Epithelial cell of esophagus (primary cell): Measurements from ENCODE around the gene LRRIQ4.

Source experiments
- DNase-seq: peaks from one replicate; pipeline ENCODE4 v3.0.0; 2010; ENCODE audit warnings: low read depth
- H3K4me3 ChIP-seq: 2 replicates; pipeline ENCODE4 v1.5.1; 2011; ENCODE audit warnings: mild to moderate bottlenecking, low read length, control low read depth
- TF ChIP-seq, protein P1 (sequence below): IDR thresholded peaks from 2 replicates; pipeline ENCODE4 v1.5.1; 2011; ENCODE audit warnings: low read depth, mild to moderate bottlenecking, low read length, control low read depth, inconsistent platforms; ENCODE audit not compliant: insufficient read depth; ENCODE audit errors: missing control alignments

Gene LRRIQ4

GRCh38 chr3:169855514-169855913 lies 42.8 kb downstream of the LRRIQ4 start:
- no peak for DNase-seq
- TF ChIP-seq, protein P1, sequence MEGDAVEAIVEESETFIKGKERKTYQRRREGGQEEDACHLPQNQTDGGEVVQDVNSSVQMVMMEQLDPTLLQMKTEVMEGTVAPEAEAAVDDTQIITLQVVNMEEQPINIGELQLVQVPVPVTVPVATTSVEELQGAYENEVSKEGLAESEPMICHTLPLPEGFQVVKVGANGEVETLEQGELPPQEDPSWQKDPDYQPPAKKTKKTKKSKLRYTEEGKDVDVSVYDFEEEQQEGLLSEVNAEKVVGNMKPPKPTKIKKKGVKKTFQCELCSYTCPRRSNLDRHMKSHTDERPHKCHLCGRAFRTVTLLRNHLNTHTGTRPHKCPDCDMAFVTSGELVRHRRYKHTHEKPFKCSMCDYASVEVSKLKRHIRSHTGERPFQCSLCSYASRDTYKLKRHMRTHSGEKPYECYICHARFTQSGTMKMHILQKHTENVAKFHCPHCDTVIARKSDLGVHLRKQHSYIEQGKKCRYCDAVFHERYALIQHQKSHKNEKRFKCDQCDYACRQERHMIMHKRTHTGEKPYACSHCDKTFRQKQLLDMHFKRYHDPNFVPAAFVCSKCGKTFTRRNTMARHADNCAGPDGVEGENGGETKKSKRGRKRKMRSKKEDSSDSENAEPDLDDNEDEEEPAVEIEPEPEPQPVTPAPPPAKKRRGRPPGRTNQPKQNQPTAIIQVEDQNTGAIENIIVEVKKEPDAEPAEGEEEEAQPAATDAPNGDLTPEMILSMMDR = no peak
- no peak overlapping the region for H3K4me3 ChIP-seq

GRCh38 chr3:169857811-169858210 lies 45.1 kb downstream of the LRRIQ4 start:
- no peak overlapping the region for H3K4me3 ChIP-seq
- DNase-seq = no peak
- TF ChIP-seq, protein P1 = no peak

DNA sequence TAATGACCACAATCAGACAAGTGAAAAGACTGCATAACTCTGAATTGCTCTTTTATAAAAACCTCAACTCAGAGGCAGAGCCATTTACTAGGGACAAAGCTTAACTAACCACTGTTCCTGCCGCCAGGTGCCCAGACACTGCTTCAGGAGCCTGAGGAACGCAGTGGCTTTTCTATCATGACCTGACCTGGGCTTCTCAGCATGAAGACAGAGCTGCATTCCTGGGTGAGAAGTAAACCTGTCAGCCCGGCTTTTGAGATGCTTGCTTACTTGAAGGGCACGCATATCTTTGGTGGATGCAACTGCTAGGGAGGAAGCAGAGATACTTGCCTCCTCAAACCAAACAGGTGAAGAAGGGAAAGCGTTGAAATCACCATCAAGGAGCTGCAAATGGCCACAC lies 49.2 kb downstream of the LRRIQ4 start:
- peak; percentile 32 for DNase-seq
- TF ChIP-seq, protein P1 = no peak
- no peak overlapping the region for H3K4me3 ChIP-seq

DNA sequence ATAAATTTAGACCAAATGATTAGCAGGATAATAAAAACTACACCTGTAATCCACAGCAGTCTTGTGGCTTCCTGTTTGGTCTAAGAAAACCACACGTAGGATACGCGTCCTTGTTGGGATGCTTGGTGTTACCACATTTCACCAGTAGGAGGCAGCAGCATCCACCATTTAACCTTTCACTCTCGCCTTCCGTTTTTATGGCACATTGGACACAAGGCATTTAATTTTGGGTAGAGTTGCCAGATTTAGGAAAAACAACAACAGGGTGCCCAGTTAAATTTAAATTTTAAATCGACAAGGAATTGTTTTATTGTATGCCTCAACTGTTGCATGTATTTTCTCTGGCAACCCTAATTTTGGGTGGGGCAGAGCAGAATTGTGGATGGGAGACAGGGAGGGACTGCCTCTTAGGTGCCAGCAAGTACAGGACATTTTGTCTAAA lies 50.8 kb downstream of the LRRIQ4 start:
- TF ChIP-seq, protein P1 = peak; percentile 93
- H3K4me3 ChIP-seq = no peak overlapping the region
- DNase-seq = peak; percentile 83

GRCh38 chr3:169864270-169864669 lies 51.6 kb downstream of the LRRIQ4 start:
- H3K4me3 ChIP-seq = no peak overlapping the region
- no peak for DNase-seq
- TF ChIP-seq, protein P1 = no peak

DNA sequence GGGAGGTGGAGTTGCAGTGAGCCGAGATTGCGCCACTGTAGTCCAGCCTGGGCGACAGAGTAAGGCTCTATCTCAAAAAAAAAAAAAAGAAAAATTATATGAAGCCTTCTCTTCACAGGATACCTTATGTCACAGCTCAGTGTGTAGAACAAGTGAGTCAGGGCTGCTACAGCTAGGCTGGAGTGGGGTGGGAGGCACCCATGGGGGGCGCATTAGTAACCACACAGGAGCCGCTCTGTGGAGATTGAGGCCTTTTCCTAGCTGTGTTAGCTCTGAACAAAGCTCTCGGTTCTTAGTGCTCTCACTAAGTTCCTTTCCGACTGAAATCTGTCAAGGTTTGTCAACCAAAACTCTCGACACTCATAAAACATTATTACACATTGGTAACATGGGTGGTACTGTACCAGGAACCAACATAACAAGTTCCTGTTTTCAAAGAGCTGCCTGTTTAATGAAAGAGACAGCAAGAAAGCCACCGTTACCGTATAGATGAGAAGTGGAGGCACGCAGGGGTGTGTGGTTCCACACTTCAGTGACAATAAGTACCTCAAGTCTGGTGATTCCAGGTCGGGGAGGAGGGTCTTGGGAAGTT lies 52.6 kb downstream of the LRRIQ4 start:
- no peak overlapping the region for H3K4me3 ChIP-seq
- TF ChIP-seq, protein P1 = no peak
- no peak for DNase-seq

GRCh38 chr3:169867584-169868210 lies 55.0 kb downstream of the LRRIQ4 start:
- TF ChIP-seq, protein P1 = no peak
- no peak overlapping the region for H3K4me3 ChIP-seq
- DNase-seq = no peak
